ENCODE results near the gene DLK2. TPM values are rescaled to one million over a fixed set of nuclear protein-coding genes. Genes with fewer than 3 reads are reported as not detected.

The DLK2 gene
- total RNA-seq, 1 experiment from 2014 or later, result 1.6 TPM

DNA sequence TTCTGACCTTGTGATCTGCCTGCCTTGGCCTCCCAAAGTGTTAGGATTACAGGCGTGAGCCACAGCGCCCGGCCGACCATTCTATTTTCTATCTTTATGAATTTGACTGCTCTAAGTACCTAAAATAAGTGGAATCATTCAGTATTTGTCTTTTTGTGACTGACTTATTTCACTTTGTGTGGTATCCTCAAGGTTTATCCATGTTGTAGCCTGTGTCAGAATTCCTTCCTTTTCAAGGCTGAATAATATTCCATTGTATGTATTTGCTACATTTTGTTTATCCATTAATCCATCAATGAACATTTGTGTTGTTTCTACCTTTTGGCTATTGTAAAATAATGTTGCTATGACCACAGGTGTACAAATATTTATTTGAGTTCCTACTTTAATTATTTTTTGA is 17.2 kb upstream of the DLK2 start:
- Histone ChIP-seq H2AFZ (ENCODE audit: low read depth, low read length, poor library complexity, severe bottlenecking) (no peak overlapping the region), H4K20me1 (ENCODE audit: insufficient read depth) (no peaks in the 10 kb centered on the region), H3K9ac (ENCODE audit: low read length) (no peak overlapping the region), H3K27me3 (ENCODE audit: insufficient read depth, low read length) (no peaks in the 10 kb centered on the region), H3K9me3 (ENCODE audit: control insufficient read depth in 1 of 2, insufficient read depth in 1 of 2, low read depth in 1 of 2, low read length in 2 of 2) (no peaks in the 10 kb centered on the region), H3K36me3 (ENCODE audit: control insufficient read depth in 1 of 2, insufficient read depth in 2 of 2, low read length in 2 of 2) (no peaks in the 10 kb centered on the region), H3K79me2 (ENCODE audit: insufficient read depth, low read length) (0 out of 2 replicates have a peak, but pooled peaks cover under 1% of the 10 kb centered on the region), H3K4me1 (ENCODE audit: control insufficient read depth in 1 of 2, insufficient read depth in 2 of 2, low read length in 2 of 2) (peaks cover 18 to 27% of the 10 kb centered on the region in 2 experiments), H3K27ac (ENCODE audit: low read depth, low read length) (no peak overlapping the region), H3K9me2 (ENCODE audit: insufficient read depth) (no peaks in the 10 kb centered on the region), H3K4me2 (ENCODE audit: low read length) (no peak overlapping the region), H3K4me3 (replicated peaks in 1 of 2; ENCODE audit: low read depth in 1 of 2, low read length in 2 of 2) (no peak overlapping the region)
- POLR2A ChIA-PET, result no interaction called here
- TF ChIP-seq POLR2A (IDR thresholded peaks at IDR 0.05; ENCODE audit: borderline replicate concordance, extremely low read depth, insufficient read depth, insufficient read length), result no peak
- RAD21 ChIA-PET (ENCODE audit: low non-redundant PET in 1 of 2, low total read pairs in 2 of 2, uncharacterized antibody in 2 of 2, unreplicated experiment in 2 of 2), result no interaction called here
- CTCF ChIA-PET, result no interaction called here
- no peak for ATAC-seq
- DNase-seq (ENCODE audit: low read depth, low spot score), result no peak
- BruUV-seq (replicated peaks), result no TSS peak
- intact Hi-C loops (cut with micrococcal nuclease), result no loop called here

DNA sequence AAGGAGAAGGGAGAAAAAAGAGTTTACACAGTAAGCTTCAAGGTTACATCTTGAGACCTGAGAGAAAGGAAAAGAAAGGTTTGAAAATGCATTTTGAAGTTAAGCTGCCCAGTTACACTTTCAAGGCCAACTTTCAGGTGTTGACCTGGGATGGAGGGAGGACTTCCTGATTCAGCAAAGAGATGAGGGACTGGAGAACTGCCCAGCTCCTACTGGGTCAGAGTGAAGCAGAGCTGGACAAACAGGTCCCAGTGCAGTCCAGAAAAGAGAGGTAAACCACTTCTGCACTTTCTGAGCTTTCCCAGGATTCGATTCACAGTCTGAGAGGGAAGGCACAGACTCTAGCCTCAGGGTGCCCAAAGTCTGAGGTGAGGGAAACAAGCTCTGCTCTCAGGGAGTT is 16.1 kb upstream of the DLK2 start:
- no peak overlapping the region for H3K27ac ChIP-seq (ENCODE audit: low read depth, low read length)
- ChIA-PET RAD21 (ENCODE audit: low non-redundant PET in 1 of 2, low total read pairs in 2 of 2, uncharacterized antibody in 2 of 2, unreplicated experiment in 2 of 2) (no interaction called here), POLR2A (interaction anchor here (0.7 kb wide), 1 partner anchor 300 kb away, joined by 8 read pairs; no protein-coding TSS in a partner anchor), CTCF (interaction anchor here (1.1 kb wide), 1 partner anchor 14 kb away, joined by 3 read pairs; no protein-coding TSS in a partner anchor)
- no peaks in the 10 kb centered on the region for H4K20me1 ChIP-seq (ENCODE audit: insufficient read depth)
- no peak overlapping the region for H3K9ac ChIP-seq (ENCODE audit: low read length)
- H3K4me2 ChIP-seq (ENCODE audit: low read length), result peak overlapping the region; percentile 36; the same call in 1 of the 2 replicates
- H3K4me1 ChIP-seq (ENCODE audit: control insufficient read depth in 1 of 2, insufficient read depth in 2 of 2, low read length in 2 of 2), result peaks cover 18 to 21% of the 10 kb centered on the region in 2 experiments
- H3K4me3 ChIP-seq (replicated peaks in 1 of 2; ENCODE audit: low read depth in 1 of 2, low read length in 2 of 2), result no peak overlapping the region
- no TSS peak for BruUV-seq (replicated peaks)
- DNase-seq (ENCODE audit: low read depth, low spot score) (no peak), ATAC-seq (no peak)
- H3K9me3 ChIP-seq (ENCODE audit: control insufficient read depth in 1 of 2, insufficient read depth in 1 of 2, low read depth in 1 of 2, low read length in 2 of 2), result no peaks in the 10 kb centered on the region
- no peaks in the 10 kb centered on the region for H3K27me3 ChIP-seq (ENCODE audit: insufficient read depth, low read length)
- H3K79me2 ChIP-seq (ENCODE audit: insufficient read depth, low read length), result no peaks in the 10 kb centered on the region
- H2AFZ ChIP-seq (ENCODE audit: low read depth, low read length, poor library complexity, severe bottlenecking), result peak overlapping the region; percentile 22
- intact Hi-C loops (cut with micrococcal nuclease), result no loop called here
- H3K36me3 ChIP-seq (ENCODE audit: control insufficient read depth in 1 of 2, insufficient read depth in 2 of 2, low read length in 2 of 2), result no peaks in the 10 kb centered on the region
- no peaks in the 10 kb centered on the region for H3K9me2 ChIP-seq (ENCODE audit: insufficient read depth)
- TF ChIP-seq, protein P1, sequence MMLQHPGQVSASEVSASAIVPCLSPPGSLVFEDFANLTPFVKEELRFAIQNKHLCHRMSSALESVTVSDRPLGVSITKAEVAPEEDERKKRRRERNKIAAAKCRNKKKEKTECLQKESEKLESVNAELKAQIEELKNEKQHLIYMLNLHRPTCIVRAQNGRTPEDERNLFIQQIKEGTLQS (IDR thresholded peaks at IDR 0.05), result no peak
- TF ChIP-seq EZH2 (IDR thresholded peaks at IDR 0.05) (no peak), REST (IDR thresholded peaks at IDR 0.05; ENCODE audit: low read depth) (no peak), YY1 (IDR thresholded peaks at IDR 0.05; ENCODE audit: extremely low read depth, insufficient replicate concordance, low read depth, low read length) (no peak)

Measured in HCT116 (cell line).